Left ventricle myocardium inferior (tissue), 1 donor: ENCODE measurements around the gene SLC5A2. TPM values are rescaled to one million over a fixed set of nuclear protein-coding genes. Genes with fewer than 3 reads are reported as not detected.
"Not testable (repeated sequence)": the region's sequence is repeated elsewhere in the genome, so short reads cannot be mapped to it uniquely, and the experiment has no call there.

Source experiments
- DNase-seq: peaks from one replicate; pipeline ENCODE4 v3.0.0-alpha.2; 2020
- H3K27ac ChIP-seq: fragments of 200-600 bp; replicated peaks from 2 replicates; pipeline ENCODE4 v1.8.0; 2021
- H3K27me3 ChIP-seq: fragments of 200-600 bp; 2 replicates; pipeline ENCODE4 v1.8.0; 2021; ENCODE audit warnings: low read depth
- H3K36me3 ChIP-seq: fragments of 200-600 bp; 2 replicates; pipeline ENCODE4 v1.8.0; 2021
- H3K4me1 ChIP-seq: fragments of 200-600 bp; 2 replicates; pipeline ENCODE4 v1.8.0; 2021
- H3K4me3 ChIP-seq: fragments of 200-600 bp; 2 replicates; pipeline ENCODE4 v1.8.0; 2021; ENCODE audit warnings: mild to moderate bottlenecking, moderate library complexity
- H3K9me3 ChIP-seq: fragments of 200-600 bp; replicated peaks from 2 replicates; pipeline ENCODE4 v1.8.0; 2021
- CTCF ChIP-seq: fragments of 200-600 bp; IDR thresholded peaks from 2 replicates; pipeline ENCODE4 v1.8.0; 2021; ENCODE audit warnings: antibody characterized with exemption, mild to moderate bottlenecking, borderline replicate concordance
- intact Hi-C: fragments of 100-400 bp; cut with micrococcal nuclease; formaldehyde crosslinking; loops from one replicate; pipeline ENCODE4 v1.11.0; 2022
- long read RNA-seq: library from polyadenylated mRNA; unstranded; transcript quantifications from one replicate; pipeline ENCODE4 v2.0.0, GENCODE V29; 2021
- total RNA-seq: library from RNA; stranded (reverse); fragmentation: NEBNext Ultra II Directional; extraction: Animal tissue kit (Norgen Biotek cat#: 25700); gene quantifications from one replicate; pipeline ENCODE4 v1.2.1, GENCODE V29; 2021
- donor health status: DM: no; HTN: yes; CAD: no; lungs with severe emphysema.

The SLC5A2 gene
- not detected for total RNA-seq
- long read RNA-seq, result 0 reads

- H3K27me3 ChIP-seq, result peaks cover 36% of the 10 kb centered on the region
- peaks cover 30% of the 10 kb centered on the region for H3K4me1 ChIP-seq
- TF ChIP-seq CTCF, result no peak
- no peak within 1 kb of the TSS for H3K27ac ChIP-seq
- H3K4me3 ChIP-seq, result no peak within 1 kb of the TSS
- intact Hi-C loops, result no loop called here
- no peak for DNase-seq
- H3K9me3 ChIP-seq, result no peaks in the 10 kb centered on the region
- peaks cover 2% of the 10 kb centered on the region for H3K36me3 ChIP-seq
Measured at GRCh38 chr16:31483081-31483480, at the start of gene SLC5A2. Gene SLC5A2 (plus strand): TSS chr16:31483123. CDS start chr16:31483137, 14 bp downstream.

- Histone ChIP-seq H3K4me1 (peaks cover 40% of the 10 kb centered on the region), H3K4me3 (no peak overlapping the region), H3K27me3 (no peaks in the 10 kb centered on the region), H3K27ac (no peak overlapping the region), H3K36me3 (no peaks in the 10 kb centered on the region), H3K9me3 (no peaks in the 10 kb centered on the region)
- no peak for TF ChIP-seq CTCF
- no peak for DNase-seq
- intact Hi-C loops, result no loop called here
Measured at GRCh38 chr16:31435341-31436220, 47.3 kb upstream of the SLC5A2 start.

- no peak for DNase-seq
- no peak overlapping the region for H3K27ac ChIP-seq
- intact Hi-C loops, result no loop called here
- no peaks in the 10 kb centered on the region for H3K36me3 ChIP-seq
- H3K9me3 ChIP-seq, result no peaks in the 10 kb centered on the region
- no peak for TF ChIP-seq CTCF
- H3K27me3 ChIP-seq, result no peaks in the 10 kb centered on the region
- peaks cover 40% of the 10 kb centered on the region for H3K4me1 ChIP-seq
- H3K4me3 ChIP-seq, result no peak overlapping the region
Measured at GRCh38 chr16:31436221-31437045, 46.5 kb upstream of the SLC5A2 start.

- Histone ChIP-seq H3K9me3 (no peaks in the 10 kb centered on the region), H3K4me1 (peaks cover 41% of the 10 kb centered on the region), H3K36me3 (no peaks in the 10 kb centered on the region), H3K27me3 (no peaks in the 10 kb centered on the region), H3K27ac (peak overlapping the region; percentile 42), H3K4me3 (no peak overlapping the region)
- no peak for TF ChIP-seq CTCF
- intact Hi-C loops, result no loop called here
- no peak for DNase-seq
Measured at GRCh38 chr16:31438414-31438813, 44.5 kb upstream of the SLC5A2 start.

- H3K4me3 ChIP-seq, intact Hi-C loops, DNase-seq, H3K9me3 ChIP-seq, H3K27me3 ChIP-seq, H3K36me3 ChIP-seq: not testable (repeated sequence)
- Histone ChIP-seq H3K4me1 (peaks cover 41% of the 10 kb centered on the region), H3K27ac (peak overlapping the region; percentile 96)
Measured at GRCh38 chr16:31439023-31439422, 43.9 kb upstream of the SLC5A2 start.
